Smooth muscle cell (in vitro differentiated cells): ENCODE data around the gene ING1. TPM values are rescaled to one million over a fixed set of nuclear protein-coding genes. Genes with fewer than 3 reads are reported as not detected.

Experiments
- DNase-seq: peaks from one replicate; lab custom pipeline; 2025; ENCODE audit not compliant: unreplicated experiment; lab: John Stamatoyannopoulos, UW
- H2AFZ ChIP-seq: fragments of 200-600 bp; sonication (generic); 2 replicates; pipeline ENCODE4 v1.6.0; 2016; ENCODE audit warnings: antibody characterized with exemption, low read depth, mild to moderate bottlenecking
- H3F3A ChIP-seq: fragments of 200-600 bp; sonication (generic); 2 replicates; pipeline ENCODE4 v1.6.0; 2017; ENCODE audit warnings: antibody characterized with exemption, low read depth
- H3K27ac ChIP-seq: fragments of 200-600 bp; sonication (generic); 2 replicates; pipeline ENCODE4 v1.5.1; 2016; ENCODE audit warnings: low read depth, mild to moderate bottlenecking
- H3K27me3 ChIP-seq: fragments of 200-600 bp; sonication (generic); 2 replicates; pipeline ENCODE4 v1.6.1; 2016; ENCODE audit warnings: low read depth, mild to moderate bottlenecking
- H3K36me3 ChIP-seq: fragments of 200-600 bp; sonication (generic); 2 replicates; pipeline ENCODE4 v1.5.1; 2016; ENCODE audit warnings: low read depth
- H3K4me1 ChIP-seq: fragments of 200-600 bp; sonication (generic); 2 replicates; pipeline ENCODE4 v1.5.1; 2016; ENCODE audit warnings: low read depth
- H3K4me2 ChIP-seq: fragments of 200-600 bp; sonication (generic); 2 replicates; pipeline ENCODE4 v1.6.0; 2016; ENCODE audit warnings: mild to moderate bottlenecking
- H3K4me3 ChIP-seq: fragments of 200-600 bp; sonication (generic); 2 replicates; pipeline ENCODE4 v1.5.1; 2016; ENCODE audit warnings: mild to moderate bottlenecking
- H3K79me2 ChIP-seq: fragments of 200-600 bp; sonication (generic); 2 replicates; pipeline ENCODE4 v1.6.0; 2016; ENCODE audit warnings: low read depth, mild to moderate bottlenecking
- H3K9ac ChIP-seq: fragments of 200-600 bp; sonication (generic); 2 replicates; pipeline ENCODE4 v1.6.0; 2016; ENCODE audit warnings: low read depth
- H3K9me3 ChIP-seq: fragments of 200-600 bp; sonication (generic); replicated peaks from 2 replicates; pipeline ENCODE4 v1.5.1; 2016; ENCODE audit warnings: low read depth
- H4K20me1 ChIP-seq: fragments of 200-600 bp; sonication (generic); 2 replicates; pipeline ENCODE4 v1.6.0; 2016; ENCODE audit warnings: low read depth
- CTCF ChIP-seq: fragments of 200-600 bp; sonication (generic); IDR thresholded peaks from 2 replicates; pipeline ENCODE4 v1.5.1; 2017; ENCODE audit warnings: borderline replicate concordance, mild to moderate bottlenecking, antibody characterized with exemption; ENCODE audit not compliant: insufficient read depth, poor library complexity, severe bottlenecking
- WGBS: methylation state at CpG from one replicate; pipeline ENCODE4 v1.1.7; 2016; ENCODE audit warnings: low lambda C conversion rate; 5-methylcytosine and 5-hydroxymethylcytosine counted together
- polyA plus RNA-seq: library from polyadenylated mRNA; unstranded; fragments of >200 nt; fragmentation: Nextera tagmentation; extraction: Ambion mirVana; gene quantifications from 2 replicates; pipeline ENCODE4 v1.2.1, GENCODE V29; 2016
- total RNA-seq: library from RNA; depleted of rRNA; stranded (reverse); fragments of >200 nt; gene quantifications from 2 replicates; pipeline ENCODE4 v1.2.3, GENCODE V29; 2014

ING1 gene
- total and polyA plus RNA-seq, 2 experiments from 2014 or later, result 13.8 to 29.3 TPM

- no peak overlapping the region for H3K9ac ChIP-seq
- no peaks in the 10 kb centered on the region for H3K79me2 ChIP-seq
- 90% methylated on average over 4 of the region's 4 CpGs for WGBS
- H3K27ac ChIP-seq, result no peak overlapping the region
- H3K9me3 ChIP-seq, result no peaks in the 10 kb centered on the region
- H3K4me1 ChIP-seq, result no peaks in the 10 kb centered on the region
- H4K20me1 ChIP-seq, result no peaks in the 10 kb centered on the region
- no peaks in the 10 kb centered on the region for H3K36me3 ChIP-seq
- no peak overlapping the region for H3K4me3 ChIP-seq
- TF ChIP-seq CTCF, result no peak
- no peak for DNase-seq
- H2AFZ ChIP-seq, result no peak overlapping the region
- no peak overlapping the region for H3K4me2 ChIP-seq
- no peaks in the 10 kb centered on the region for H3F3A ChIP-seq
- H3K27me3 ChIP-seq, result peaks cover 3% of the 10 kb centered on the region
These were observed 53.4 kb downstream of the ING1 start for GRCh38 chr13:110766671-110767430.

GRCh38 chr13:110767476-110767875, 54.0 kb downstream of the ING1 start:
- no peak for TF ChIP-seq CTCF
- no peak overlapping the region for H3K9ac ChIP-seq
- WGBS, result 90% methylated on average over 7 of the region's 7 CpGs

DNA sequence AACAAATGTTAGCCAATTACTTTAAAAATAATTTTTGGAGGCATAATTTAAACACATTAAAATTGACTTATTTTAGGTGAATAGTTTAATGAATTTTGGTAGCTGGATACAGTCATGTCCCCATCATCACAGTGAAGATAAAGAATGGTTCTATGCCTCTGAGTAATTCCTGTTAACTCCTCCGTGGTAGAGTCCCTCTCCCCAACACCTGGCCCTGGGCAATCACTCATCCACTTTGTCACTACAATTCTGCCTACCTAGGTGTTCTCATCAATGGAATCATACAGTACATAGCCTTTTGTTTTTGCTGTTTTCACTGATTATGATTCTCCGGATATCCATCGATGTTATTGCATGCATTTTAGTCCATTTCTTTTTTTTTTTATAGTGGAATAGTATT, 55.6 kb downstream of the ING1 start:
- H3K4me3 ChIP-seq, result no peak overlapping the region
- no peak for DNase-seq
- no peaks in the 10 kb centered on the region for H3K9me3 ChIP-seq
- no peaks in the 10 kb centered on the region for H3K4me1 ChIP-seq
- H3K27ac ChIP-seq, result no peak overlapping the region
- no peak overlapping the region for H3K9ac ChIP-seq
- H2AFZ ChIP-seq, result no peak overlapping the region
- H4K20me1 ChIP-seq, result no peaks in the 10 kb centered on the region
- H3K79me2 ChIP-seq, result no peaks in the 10 kb centered on the region
- H3K4me2 ChIP-seq, result no peak overlapping the region
- H3K27me3 ChIP-seq, result peaks cover 3% of the 10 kb centered on the region
- 71% methylated on average over 3 of the region's 3 CpGs for WGBS
- H3F3A ChIP-seq, result no peaks in the 10 kb centered on the region
- no peaks in the 10 kb centered on the region for H3K36me3 ChIP-seq
- no peak for TF ChIP-seq CTCF

More at GRCh38 chr13:110767476-110767875, 54.0 kb downstream of the ING1 start:
- Histone ChIP-seq H3K4me3 (no peak overlapping the region), H3F3A (no peaks in the 10 kb centered on the region), H3K27ac (no peak overlapping the region), H4K20me1 (no peaks in the 10 kb centered on the region), H3K4me2 (no peak overlapping the region), H3K36me3 (no peaks in the 10 kb centered on the region), H3K79me2 (no peaks in the 10 kb centered on the region), H3K27me3 (peaks cover 3% of the 10 kb centered on the region), H3K4me1 (no peaks in the 10 kb centered on the region), H2AFZ (no peak overlapping the region), H3K9me3 (no peaks in the 10 kb centered on the region)
- DNase-seq, result no peak

DNA sequence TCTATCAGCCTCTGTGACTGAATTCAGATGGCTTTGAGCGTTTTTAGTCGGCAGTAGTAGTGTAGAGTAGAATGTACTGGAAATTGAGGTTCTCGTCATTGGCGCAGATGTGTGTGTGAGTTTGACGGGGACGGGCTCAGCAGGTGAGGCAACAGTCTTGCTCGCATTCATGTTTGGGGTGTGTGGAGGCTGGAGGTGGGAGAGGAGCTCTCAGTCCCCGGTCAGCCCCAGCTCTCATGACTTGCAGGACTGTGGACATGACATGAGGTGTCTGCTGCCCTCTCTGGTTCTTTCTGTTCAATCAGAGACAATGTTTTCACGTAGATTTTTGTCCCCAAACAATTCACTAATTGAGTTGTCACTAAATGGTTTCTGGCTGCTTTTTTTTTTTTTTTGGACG, 57.2 kb downstream of the ING1 start:
- Histone ChIP-seq H3F3A (no peaks in the 10 kb centered on the region), H3K9me3 (no peaks in the 10 kb centered on the region), H3K4me1 (no peaks in the 10 kb centered on the region), H3K36me3 (no peaks in the 10 kb centered on the region), H3K27ac (no peak overlapping the region), H3K4me3 (no peak overlapping the region), H2AFZ (no peak overlapping the region), H4K20me1 (no peaks in the 10 kb centered on the region), H3K9ac (no peak overlapping the region), H3K27me3 (peaks cover 3% of the 10 kb centered on the region), H3K79me2 (no peaks in the 10 kb centered on the region), H3K4me2 (no peak overlapping the region)
- no peak for TF ChIP-seq CTCF
- no peak for DNase-seq
- 86% methylated on average over 10 of the region's 10 CpGs for WGBS
